Activated CD4-positive, alpha-beta T cell treated with anti-CD3 and anti-CD28 coated beads for 36 hours (primary cell): ENCODE measurements around the gene ATP5MG. TPM values are rescaled to one million over a fixed set of nuclear protein-coding genes. Genes with fewer than 3 reads are reported as not detected.

Experiments
- ATAC-seq: fragments of 200-7000 bp; cut with Tn5 transposase; one replicate; pipeline ENCODE4 v1.10.0; 2021; ENCODE audit warnings: mild to moderate bottlenecking, moderate library complexity
- CTCF ChIA-PET: fragments of 350-600 bp; sonication (Branson Sonifier 250); formaldehyde crosslinking; loops from one replicate; lab custom pipeline; 2021; ENCODE audit warnings: antibody characterized with exemption; lab: Charles Lee
- POLR2A ChIA-PET: fragments of 350-600 bp; sonication (Branson Sonifier 250); formaldehyde crosslinking; loops from one replicate; lab custom pipeline; 2021; ENCODE audit warnings: antibody characterized with exemption, inconsistent platforms; lab: Charles Lee
- DNase-seq: peaks from one replicate; pipeline ENCODE4 v3.0.0-alpha.2; 2020
- H3K27ac Mint-ChIP-seq: one replicate; pipeline ENCODE4 v1.8.0; 2021; ENCODE audit warnings: mixed read lengths
- H3K27me3 Mint-ChIP-seq: one replicate; pipeline ENCODE4 v1.8.0; 2021; ENCODE audit warnings: mixed read lengths
- H3K36me3 Mint-ChIP-seq: one replicate; pipeline ENCODE4 v1.8.0; 2021; ENCODE audit warnings: low read depth, mixed read lengths
- H3K4me1 Mint-ChIP-seq: one replicate; pipeline ENCODE4 v1.8.0; 2021; ENCODE audit warnings: mixed read lengths
- H3K4me3 Mint-ChIP-seq: one replicate; pipeline ENCODE4 v1.8.0; 2021; ENCODE audit warnings: mild to moderate bottlenecking, moderate library complexity, mixed read lengths
- H3K9me3 Mint-ChIP-seq: one replicate; pipeline ENCODE4 v1.8.0; 2021; ENCODE audit warnings: low read depth, mixed read lengths
- intact Hi-C, 2 experiments: fragments of 100-400 bp; cut with DNase I in 1 of 2; cut with micrococcal nuclease in 1 of 2; formaldehyde crosslinking; loops; one replicate each; pipeline versions ENCODE4 v1.14.2 to v1.15.1; 2022 to 2024; cut with DNase I, micrococcal nuclease
- total RNA-seq, 2 experiments: library from RNA; stranded (reverse); gene quantifications; one replicate each; pipeline ENCODE4 v1.2.3, GENCODE V29; 2021

The ATP5MG gene, protein sequence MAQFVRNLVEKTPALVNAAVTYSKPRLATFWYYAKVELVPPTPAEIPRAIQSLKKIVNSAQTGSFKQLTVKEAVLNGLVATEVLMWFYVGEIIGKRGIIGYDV
- total RNA-seq = 100 to 1,000 TPM; 136 to 229 TPM

GRCh38 chr11:118401151-118401879 lies at the start of gene ATP5MG:
ATP5MG (plus strand) TSS chr11:118401606; CDS start chr11:118401666, 60 bp downstream.
- CTCF ChIA-PET = interaction anchor here (0.6 to 1.5 kb wide), 13 partner anchors 29 to 252 kb away, joined by 3 to 6 read pairs (median 3); partner anchors contain the start of gene UBE4A
- Mint-ChIP-seq H3K36me3 (peaks cover 37% of the 10 kb centered on the region), H3K27me3 (no peaks in the 10 kb centered on the region), H3K27ac (peak within 1 kb of the TSS; percentile 100), H3K4me1 (peaks cover 64% of the 10 kb centered on the region), H3K4me3 (peak within 1 kb of the TSS; percentile 93), H3K9me3 (no peaks in the 10 kb centered on the region)
- DNase-seq = peak; percentile 96
- intact Hi-C loops = loop anchor here (1.0 to 5.0 kb wide), 12 partner anchors 33 to 597 kb away; partner anchors contain the start of genes CD3D (in 2 of the 2), ARCN1 (in 1 of the 2), BCL9L (in 1 of the 2) and CENATAC (in 1 of the 2)
- peak; percentile 63 for ATAC-seq
- POLR2A ChIA-PET = interaction anchor here (1.0 to 1.4 kb wide), 3 partner anchors 15 to 38 kb away, joined by 4 to 7 read pairs (median 6); partner anchors contain the start of gene KMT2A

DNA sequence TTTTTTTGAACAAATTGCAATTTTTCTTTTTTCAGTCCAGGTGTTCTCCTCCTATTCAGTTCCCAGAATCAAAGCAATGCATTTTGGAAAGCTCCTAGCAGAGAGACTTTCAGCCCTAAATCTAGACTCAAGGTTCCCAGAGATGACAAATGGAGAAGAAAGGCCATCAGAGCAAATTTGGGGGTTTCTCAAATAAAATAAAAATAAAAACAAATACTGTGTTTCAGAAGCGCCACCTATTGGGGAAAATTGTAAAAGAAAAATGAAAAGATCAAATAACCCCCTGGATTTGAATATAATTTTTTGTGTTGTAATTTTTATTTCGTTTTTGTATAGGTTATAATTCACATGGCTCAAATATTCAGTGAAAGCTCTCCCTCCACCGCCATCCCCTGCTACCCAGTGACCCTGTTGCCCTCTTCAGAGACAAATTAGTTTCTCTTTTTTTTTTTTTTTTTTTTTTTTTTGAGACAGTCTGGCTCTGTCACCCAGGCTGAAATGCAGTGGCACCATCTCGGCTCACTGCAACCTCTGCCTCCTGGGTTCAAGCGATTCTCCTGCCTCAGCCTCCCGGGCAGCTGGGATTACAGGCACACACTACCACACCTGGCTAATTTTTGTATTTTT lies 48.2 kb upstream of the ATP5MG start:
- Mint-ChIP-seq H3K27ac (no peak overlapping the region), H3K4me1 (peaks cover 28% of the 10 kb centered on the region), H3K27me3 (no peaks in the 10 kb centered on the region), H3K36me3 (peaks cover 49% of the 10 kb centered on the region), H3K4me3 (no peak overlapping the region), H3K9me3 (no peaks in the 10 kb centered on the region)
- no peak for ATAC-seq
- intact Hi-C loops = loop anchor here (1.0 to 5.0 kb wide), 3 partner anchors 57 to 206 kb away; no protein-coding TSS in a partner anchor
- CTCF ChIA-PET = interaction anchor here (0.6 to 3.3 kb wide), 15 partner anchors 9 to 181 kb away, joined by 3 to 18 read pairs (median 6); partner anchors contain the start of genes ATP5MG, CD3D and CD3E
- no peak for DNase-seq
- POLR2A ChIA-PET = no interaction called here

- DNase-seq (no peak), ATAC-seq (no peak)
- Mint-ChIP-seq H3K4me3 (no peak overlapping the region), H3K36me3 (peaks cover 18% of the 10 kb centered on the region), H3K27me3 (no peaks in the 10 kb centered on the region), H3K27ac (peak overlapping the region; percentile 67), H3K9me3 (no peaks in the 10 kb centered on the region), H3K4me1 (peaks cover 40% of the 10 kb centered on the region)
- ChIA-PET CTCF (interaction anchor here (0.6 to 1.3 kb wide), 3 partner anchors 101 to 791 kb away, joined by 3 to 4 read pairs (median 3); no protein-coding TSS in a partner anchor), POLR2A (no interaction called here)
- intact Hi-C loops = loop anchor here in 1 of 2 experiments (2.0 kb wide), 2 partner anchors 79 to 215 kb away; partner anchors contain the start of genes ARCN1 and KMT2A
Observed at GRCh38 chr11:118358071-118358470, 43.3 kb upstream of the ATP5MG start.

- H3K4me3 Mint-ChIP-seq = peak within 1 kb of the TSS; percentile 100
- ChIA-PET POLR2A (interaction anchor here (0.6 to 1.5 kb wide), 3 partner anchors 43 to 119 kb away, joined by 3 to 5 read pairs (median 5); no protein-coding TSS in a partner anchor), CTCF (interaction anchor here (0.6 to 2.1 kb wide), 12 partner anchors 9 to 233 kb away, joined by 3 to 9 read pairs (median 4); partner anchors contain the start of gene ATP5MG)
- H3K27ac Mint-ChIP-seq = peak within 1 kb of the TSS; percentile 97
- intact Hi-C loops = loop anchor here (1.0 to 2.0 kb wide), 8 partner anchors 14 to 659 kb away; partner anchors contain the start of genes ARCN1 (in 1 of the 2), ATP5MG (in 1 of the 2), KMT2A (in 1 of the 2) and RPS25 (in 1 of the 2)
- peaks cover 14% of the 10 kb centered on the region for H3K36me3 Mint-ChIP-seq
- ATAC-seq = peak; percentile 96
- no peaks in the 10 kb centered on the region for H3K9me3 Mint-ChIP-seq
- H3K27me3 Mint-ChIP-seq = no peaks in the 10 kb centered on the region
- DNase-seq = peak; percentile 99
- H3K4me1 Mint-ChIP-seq = peaks cover 43% of the 10 kb centered on the region
Observed at GRCh38 chr11:118359295-118359958, 42.0 kb upstream of the ATP5MG start, which contains the start of gene UBE4A. UBE4A (plus strand) TSS chr11:118359600; CDS start chr11:118365081, 5,481 bp downstream.

GRCh38 chr11:118364956-118365615 lies 36.3 kb upstream of the ATP5MG start:
- peaks cover 42% of the 10 kb centered on the region for H3K36me3 Mint-ChIP-seq
- CTCF ChIA-PET = interaction anchor here (0.7 to 2.6 kb wide), 10 partner anchors 12 to 194 kb away, joined by 3 to 8 read pairs (median 4); partner anchors contain the start of gene CD3D
- H3K4me1 Mint-ChIP-seq = peaks cover 33% of the 10 kb centered on the region
- H3K9me3 Mint-ChIP-seq = no peaks in the 10 kb centered on the region
- ATAC-seq (no peak), DNase-seq (no peak)
- no peaks in the 10 kb centered on the region for H3K27me3 Mint-ChIP-seq
- intact Hi-C loops = no loop called here
- POLR2A ChIA-PET = no interaction called here
- H3K27ac Mint-ChIP-seq = no peak overlapping the region
- H3K4me3 Mint-ChIP-seq = no peak overlapping the region

- no peak overlapping the region for H3K27ac Mint-ChIP-seq
- intact Hi-C loops = no loop called here
- no peaks in the 10 kb centered on the region for H3K9me3 Mint-ChIP-seq
- peaks cover 46% of the 10 kb centered on the region for H3K36me3 Mint-ChIP-seq
- ATAC-seq (no peak), DNase-seq (no peak)
- H3K4me1 Mint-ChIP-seq = peaks cover 24% of the 10 kb centered on the region
- CTCF ChIA-PET = interaction anchor here (0.7 to 1.0 kb wide), 4 partner anchors 18 to 73 kb away, joined by 3 to 4 read pairs (median 4); partner anchors contain the start of gene CD3E
- POLR2A ChIA-PET = no interaction called here
- no peaks in the 10 kb centered on the region for H3K27me3 Mint-ChIP-seq
- H3K4me3 Mint-ChIP-seq = no peak overlapping the region
Observed at GRCh38 chr11:118366287-118366686, 35.1 kb upstream of the ATP5MG start.

DNA sequence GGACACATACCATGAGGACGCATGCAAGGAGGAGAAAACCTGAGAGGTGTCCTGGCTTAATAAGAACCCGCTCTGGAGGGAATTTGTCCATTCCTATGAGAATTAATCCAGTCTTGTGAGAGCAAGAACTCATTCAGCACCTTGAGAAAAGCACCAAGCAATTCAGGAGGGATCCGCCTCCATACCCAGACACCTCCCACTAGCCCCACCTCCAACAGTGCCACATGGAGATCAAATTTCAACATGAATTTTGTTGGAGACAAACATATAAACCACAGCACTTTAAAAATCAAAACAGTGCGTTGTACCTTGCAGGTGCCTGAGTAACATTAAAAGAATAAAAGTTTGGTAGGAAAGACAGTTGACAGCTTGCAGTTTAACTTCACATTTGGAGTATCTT lies 30.6 kb upstream of the ATP5MG start:
- DNase-seq (no peak), ATAC-seq (no peak)
- POLR2A ChIA-PET = no interaction called here
- peaks cover 3% of the 10 kb centered on the region for H3K4me1 Mint-ChIP-seq
- H3K4me3 Mint-ChIP-seq = no peak overlapping the region
- peaks cover 61% of the 10 kb centered on the region for H3K36me3 Mint-ChIP-seq
- H3K27me3 Mint-ChIP-seq = no peaks in the 10 kb centered on the region
- no peak overlapping the region for H3K27ac Mint-ChIP-seq
- H3K9me3 Mint-ChIP-seq = no peaks in the 10 kb centered on the region
- CTCF ChIA-PET = interaction anchor here (0.6 kb wide), 1 partner anchor 172 kb away, joined by 3 read pairs; no protein-coding TSS in a partner anchor
- intact Hi-C loops = no loop called here

DNA sequence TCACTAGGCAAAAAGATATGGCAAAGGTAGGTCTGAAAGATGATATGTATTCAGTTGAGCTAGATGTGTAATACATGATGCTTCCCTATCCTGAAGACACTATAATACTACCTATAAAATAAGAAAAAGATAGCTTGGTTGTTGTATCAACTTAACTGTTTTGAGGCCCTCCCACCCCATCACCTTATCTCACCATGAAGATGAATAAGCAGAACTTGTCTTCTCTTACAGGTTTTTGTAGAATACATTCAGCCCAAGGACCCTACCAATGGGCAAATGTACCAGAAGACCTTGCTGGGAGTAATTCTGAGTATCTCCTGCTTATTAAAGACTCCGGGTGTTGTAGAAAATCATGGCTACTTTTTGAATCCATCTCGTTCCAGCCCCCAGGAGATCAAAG lies 28.1 kb upstream of the ATP5MG start:
- Mint-ChIP-seq H3K27ac (no peak overlapping the region), H3K4me1 (peaks cover 8% of the 10 kb centered on the region), H3K4me3 (no peak overlapping the region), H3K36me3 (peaks cover 69% of the 10 kb centered on the region), H3K9me3 (no peaks in the 10 kb centered on the region), H3K27me3 (no peaks in the 10 kb centered on the region)
- intact Hi-C loops = no loop called here
- CTCF ChIA-PET = interaction anchor here (0.5 to 2.6 kb wide), 5 partner anchors 10 to 268 kb away, joined by 3 to 8 read pairs (median 3); no protein-coding TSS in a partner anchor
- DNase-seq (no peak), ATAC-seq (no peak)
- POLR2A ChIA-PET = no interaction called here

DNA sequence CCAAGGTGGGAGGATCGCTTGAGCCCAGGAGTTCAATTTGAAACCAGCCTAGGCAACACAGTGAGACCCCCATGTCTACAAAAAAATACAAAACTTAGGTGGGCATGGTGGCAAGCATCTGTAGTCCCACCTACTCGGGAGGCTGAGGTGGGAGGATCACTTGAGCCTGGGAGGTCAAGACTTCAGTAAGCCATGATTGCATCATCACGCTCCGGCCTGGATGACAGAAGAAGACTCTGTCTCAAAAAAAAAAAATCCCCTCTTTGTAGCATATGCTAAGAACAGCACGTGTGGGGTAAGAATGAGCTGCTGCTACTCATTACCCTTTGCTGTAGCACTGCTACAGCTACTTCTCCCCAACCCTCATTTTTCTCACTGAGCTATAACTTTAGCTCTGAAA lies 27.5 kb upstream of the ATP5MG start:
- no peaks in the 10 kb centered on the region for H3K9me3 Mint-ChIP-seq
- POLR2A ChIA-PET = interaction anchor here (0.6 kb wide), 2 partner anchors 16 to 148 kb away, joined by 3 to 5 read pairs; no protein-coding TSS in a partner anchor
- intact Hi-C loops = no loop called here
- no peak overlapping the region for H3K4me3 Mint-ChIP-seq
- peak overlapping the region; percentile 4 for H3K27ac Mint-ChIP-seq
- H3K36me3 Mint-ChIP-seq = peaks cover 66% of the 10 kb centered on the region
- DNase-seq = no peak
- CTCF ChIA-PET = interaction anchor here (0.6 to 2.6 kb wide), 3 partner anchors 34 to 202 kb away, joined by 3 to 8 read pairs (median 6); no protein-coding TSS in a partner anchor
- peaks cover 8% of the 10 kb centered on the region for H3K4me1 Mint-ChIP-seq
- H3K27me3 Mint-ChIP-seq = no peaks in the 10 kb centered on the region
- no peak for ATAC-seq

- H3K4me3 Mint-ChIP-seq = no peak overlapping the region
- H3K9me3 Mint-ChIP-seq = no peaks in the 10 kb centered on the region
- POLR2A ChIA-PET = interaction anchor here (0.5 kb wide), 1 partner anchor 150 kb away, joined by 3 read pairs; the partner anchor contains the start of gene JAML
- H3K4me1 Mint-ChIP-seq = peaks cover 8% of the 10 kb centered on the region
- intact Hi-C loops = no loop called here
- no peaks in the 10 kb centered on the region for H3K27me3 Mint-ChIP-seq
- H3K27ac Mint-ChIP-seq = peak overlapping the region; percentile 51
- CTCF ChIA-PET = no interaction called here
- peaks cover 66% of the 10 kb centered on the region for H3K36me3 Mint-ChIP-seq
- DNase-seq = no peak
- no peak for ATAC-seq
Observed at GRCh38 chr11:118374729-118375128, 26.7 kb upstream of the ATP5MG start.
